HepG2 (cell line): ENCODE measurements around the gene LSR. TPM values are rescaled to one million over a fixed set of nuclear protein-coding genes. Genes with fewer than 3 reads are reported as not detected.
"Not testable (repeated sequence)": the region's sequence is repeated elsewhere in the genome, so short reads cannot be mapped to it uniquely, and the experiment has no call there.

Experiments used
- ATAC-seq: fragments of 200-7000 bp; cut with Tn5 transposase; 3 replicates; pipeline ENCODE4 v1.9.1; 2020; ENCODE audit warnings: mild to moderate bottlenecking, moderate library complexity
- BruUV-seq: library from RNA; stranded (reverse); fragments of 400-500 nt; replicated peaks from 2 replicates; lab custom pipeline; 2021; lab: Mats Ljungman, UMichigan
- CTCF ChIA-PET: fragments of 300-600 bp; formaldehyde crosslinking; extraction: SDS; loops from one replicate; lab custom pipeline; 2021; ENCODE audit warnings: low total read pairs, inconsistent platforms, low intra/inter-chr PET ratio; lab: Yijun Ruan, JAX
- POLR2A ChIA-PET: fragments of 350-600 bp; sonication (Branson Sonifier 250); formaldehyde crosslinking; loops from one replicate; lab custom pipeline; 2020; ENCODE audit warnings: antibody characterized with exemption, inconsistent platforms; lab: Yijun Ruan, JAX
- DNase-seq: peaks from one replicate; pipeline ENCODE4 v3.0.0-alpha.2; 2015; ENCODE audit warnings: low spot score
- FAIRE-seq: peaks from 3 replicates; lab custom pipeline; 2011; peaks lifted over from hg19 to GRCh38; lab: Jason Lieb, UNC
- H2AFZ ChIP-seq: one replicate; pipeline ENCODE4 v1.6.1; 2011; ENCODE audit warnings: low read length, inconsistent platforms
- H3K27ac ChIP-seq: fragments of 300-600 bp; 3 replicates; pipeline ENCODE4 v1.8.0; 2011; ENCODE audit warnings: mixed run types, mild to moderate bottlenecking, mixed read lengths, low read length, inconsistent platforms; ENCODE audit not compliant: insufficient read depth; ENCODE audit errors: extremely low read length
- H3K27me3 ChIP-seq, 2 experiments: fragments of 200-600 bp in 1 of 2; 2 replicates in 1 of 2; 3 replicates in 1 of 2; pipeline versions ENCODE4 v1.6.0 to v1.8.0; 2011; ENCODE audit warnings: low read length in 2 of 2, mild to moderate bottlenecking in 2 of 2, moderate library complexity in 2 of 2, inconsistent platforms in 1 of 2; ENCODE audit not compliant: insufficient read depth in 2 of 2, control insufficient read depth in 1 of 2
- H3K36me3 ChIP-seq, 2 experiments: fragments of 200-600 bp in 1 of 2; replicated peaks in 1 of 2; 2 replicates in 1 of 2; 3 replicates in 1 of 2; pipeline versions ENCODE4 v1.5.1 to v1.8.0; 2011; ENCODE audit warnings: low read length in 2 of 2, inconsistent platforms in 1 of 2; ENCODE audit not compliant: insufficient read depth in 2 of 2, control insufficient read depth in 1 of 2
- H3K4me1 ChIP-seq: 2 replicates; pipeline ENCODE4 v1.5.1; 2012; ENCODE audit warnings: low read length, inconsistent platforms; ENCODE audit not compliant: insufficient read depth
- H3K4me2 ChIP-seq: 2 replicates; pipeline ENCODE4 v1.6.0; 2011; ENCODE audit warnings: low read depth, low read length, inconsistent platforms
- H3K4me3 ChIP-seq, 3 experiments: fragments of 200-600 bp in 1 of 3; sonication (generic), shearing (Covaris generic) in 1 of 3; replicated peaks in 1 of 3; 2 replicates each; pipeline ENCODE4 v1.5.1; 2011 to 2016; ENCODE audit warnings: low read length in 3 of 3, inconsistent platforms in 2 of 3, low read depth in 2 of 3, mild to moderate bottlenecking in 2 of 3, control low read depth in 1 of 3, mixed read lengths in 1 of 3; ENCODE audit not compliant: insufficient read depth in 1 of 3
- H3K79me2 ChIP-seq: one replicate; pipeline ENCODE4 v1.6.1; 2011; ENCODE audit warnings: low read length, inconsistent platforms; ENCODE audit not compliant: insufficient read depth
- H3K9ac ChIP-seq: 2 replicates; pipeline ENCODE4 v1.6.0; 2011; ENCODE audit warnings: mild to moderate bottlenecking, low read depth, low read length, inconsistent platforms; ENCODE audit not compliant: insufficient read depth
- H3K9me3 ChIP-seq: 2 replicates; pipeline ENCODE4 v1.5.1; 2012; ENCODE audit warnings: mild to moderate bottlenecking, low read length
- H4K20me1 ChIP-seq: 2 replicates; pipeline ENCODE4 v1.6.0; 2011; ENCODE audit warnings: inconsistent platforms, mild to moderate bottlenecking, low read length, moderate library complexity; ENCODE audit not compliant: insufficient read depth
- CEBPB ChIP-seq: IDR thresholded peaks from 2 replicates; pipeline ENCODE4 v1.6.1; 2011; ENCODE audit warnings: low read depth, low read length, improper control_type of control experiment, borderline replicate concordance
- CENPX ChIP-seq: sonication (generic); formaldehyde crosslinking; IDR thresholded peaks from 2 replicates; pipeline ENCODE4 v1.9.0; 2021; ENCODE audit warnings: mild to moderate bottlenecking, missing genetic modification reagents, moderate library complexity
- FOXK2 ChIP-seq: fragments of 450-650 bp; IDR thresholded peaks from 2 replicates; pipeline ENCODE4 v1.6.1; 2016
- SP1 ChIP-seq, 2 experiments: fragments of 450-650 bp in 1 of 2; sonication (generic) in 1 of 2; formaldehyde crosslinking in 1 of 2; IDR thresholded peaks; 2 replicates each; pipeline versions ENCODE4 v1.4.0 to v1.6.1; 2016 to 2020; ENCODE audit warnings: missing genetic modification reagents in 1 of 2
- WGBS: methylation state at CpG from one replicate; pipeline ENCODE4 v1.1.6; 2017; ENCODE audit warnings: low lambda C conversion rate; 5-methylcytosine and 5-hydroxymethylcytosine counted together
- in situ Hi-C: cut with HindIII; loops from 2 replicates; pipeline ENCODE4 v1.10.0; 2017; ENCODE audit warnings: low pct_unique_long_range_greater_than_20kb; ENCODE audit not compliant: extremely low pct_ligation_motif_present
- intact Hi-C: fragments of 100-400 bp; cut with micrococcal nuclease; formaldehyde crosslinking; loops from one replicate; pipeline ENCODE4 v1.10.0; 2022; ENCODE audit not compliant: unreplicated experiment
- polyA plus RNA-seq, 8 experiments: library from polyadenylated mRNA; depleted of rRNA in 3 of 8; stranded (reverse) in 7 of 8; unstranded in 1 of 8; fragments of >200 nt; fragmentation: Illumina TruSeq in 4 of 8; extraction: Trizol in 4 of 8; gene quantifications; 2 replicates each; pipeline versions ENCODE4 v1.2.1 to v1.2.3, GENCODE V29; 2011 to 2016; ENCODE audit warnings: low read depth in 4 of 8, missing spikeins in 1 of 8, mixed read lengths in 1 of 8; ENCODE audit not compliant: insufficient read depth in 1 of 8
- total RNA-seq, 5 experiments: library from RNA; depleted of rRNA; stranded (reverse); fragments of >200 nt; fragmentation: Illumina TruSeq; extraction: Trizol; gene quantifications; 2 replicates each; pipeline ENCODE4 v1.2.3, GENCODE V29; 2016; ENCODE audit warnings: low read depth in 1 of 5
- TF ChIP-seq, protein P1 (sequence below): IDR thresholded peaks from 2 replicates; pipeline ENCODE4 v1.6.1; 2016; ENCODE audit warnings: missing biosample characterization, missing genetic modification reagents, low read depth

Gene LSR
- total and polyA plus RNA-seq, 2 of the 13 experiments (the other 11 are each of a cell fraction or from before 2014, with no cell fraction given): 29.2 to 79.2 TPM

- POLR2A ChIA-PET: no interaction called here
- no peak for TF ChIP-seq SP1 (IDR thresholded peaks at IDR 0.05)
- TF ChIP-seq SP1 (CRISPR knock-in tag; IDR thresholded peaks at IDR 0.05): no peak
- TF ChIP-seq FOXK2: no peak
- TF ChIP-seq CENPX (CRISPR knock-in tag): no peak
- TF ChIP-seq, protein P1, sequence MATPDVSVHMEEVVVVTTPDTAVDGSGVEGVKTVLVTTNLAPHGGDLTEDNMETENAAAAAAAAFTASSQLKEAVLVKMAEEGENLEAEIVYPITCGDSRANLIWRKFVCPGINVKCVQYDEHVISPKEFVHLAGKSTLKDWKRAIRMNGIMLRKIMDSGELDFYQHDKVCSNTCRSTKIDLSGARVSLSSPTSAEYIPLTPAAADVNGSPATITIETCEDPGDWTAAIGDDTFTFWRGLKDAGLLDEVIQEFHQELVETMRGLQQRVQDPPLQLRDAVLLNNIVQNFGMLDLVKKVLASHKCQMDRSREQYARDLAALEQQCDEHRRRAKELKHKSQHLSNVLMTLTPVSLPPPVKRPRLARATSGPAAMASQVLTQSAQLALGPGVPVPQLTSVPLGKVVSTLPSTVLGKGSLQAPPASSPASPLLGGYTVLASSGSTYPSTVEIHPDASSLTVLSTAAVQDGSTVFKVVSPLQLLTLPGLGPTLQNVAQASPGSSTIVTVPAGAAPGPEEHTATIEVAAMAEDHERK: no peak
- 0 out of 2 replicates have a peak, but pooled peaks have one; percentile 2 for TF ChIP-seq CEBPB
- H2AFZ ChIP-seq: no peak overlapping the region
- intact Hi-C loops: no loop called here
- ATAC-seq (no peak), FAIRE-seq (no peak), DNase-seq (no peak)
- 18% methylated on average over 1 of the region's 1 CpG for WGBS
- in situ Hi-C loops: no loop called here
- no peaks in the 10 kb centered on the region for H3K36me3 ChIP-seq
- BruUV-seq: no TSS peak
- peaks cover 73% of the 10 kb centered on the region for H3K4me1 ChIP-seq
- no peak overlapping the region for H3K9ac ChIP-seq
- H4K20me1 ChIP-seq: no peaks in the 10 kb centered on the region
- H3K4me2 ChIP-seq: peak overlapping the region; percentile 87; the same call in 1 of the 2 replicates
- H3K4me3 ChIP-seq: peak overlapping the region in 1 of 3 experiments; percentile 35; a peak in 1 of 6 replicates
- H3K9me3 ChIP-seq: no peaks in the 10 kb centered on the region
- H3K79me2 ChIP-seq: no peaks in the 10 kb centered on the region
- H3K27ac ChIP-seq: peak overlapping the region; percentile 40
- peaks cover 0 to 6% of the 10 kb centered on the region in 2 experiments; a peak in 1 of 5 replicates for H3K27me3 ChIP-seq
- CTCF ChIA-PET: no interaction called here
Observed at GRCh38 chr19:35285095-35285449, 36.3 kb downstream of the LSR start.

- H3K27me3 ChIP-seq, BruUV-seq, H3K9me3 ChIP-seq, H4K20me1 ChIP-seq, H3K9ac ChIP-seq, H3K4me2 ChIP-seq, intact Hi-C loops, POLR2A ChIA-PET, H3K36me3 ChIP-seq, H3K4me3 ChIP-seq, DNase-seq, CTCF ChIA-PET, H2AFZ ChIP-seq, H3K79me2 ChIP-seq, FAIRE-seq, in situ Hi-C loops, ATAC-seq: not testable (repeated sequence)
- Histone ChIP-seq H3K27ac (peak overlapping the region; percentile 40), H3K4me1 (peaks cover 73% of the 10 kb centered on the region)
- 73% methylated on average over 3 of the region's 3 CpGs for WGBS
Observed at GRCh38 chr19:35285465-35285864, 36.7 kb downstream of the LSR start.
